Karpas-422 (cell line): ENCODE results near the gene TEDC1. TPM values are rescaled to one million over a fixed set of nuclear protein-coding genes. Genes with fewer than 3 reads are reported as not detected.

ENCODE experiments used
- DNase-seq: peaks from one replicate; pipeline ENCODE4 v3.0.0-alpha.2; 2015
- H2AFZ ChIP-seq: fragments of 200-600 bp; sonication (generic); 2 replicates; pipeline ENCODE4 v1.6.1; 2014; ENCODE audit warnings: antibody characterized with exemption, low read length, mixed read lengths
- H3K27ac ChIP-seq: fragments of 200-600 bp; sonication (generic); 2 replicates; pipeline ENCODE4 v1.5.1; 2014; ENCODE audit warnings: mild to moderate bottlenecking, low read length, moderate library complexity
- H3K27me3 ChIP-seq: fragments of 200-600 bp; sonication (generic); 2 replicates; pipeline ENCODE4 v1.6.1; 2014; ENCODE audit warnings: low read length, mixed read lengths
- H3K36me3 ChIP-seq: fragments of 200-600 bp; sonication (generic); 2 replicates; pipeline ENCODE4 v1.6.1; 2014; ENCODE audit warnings: low read length, mixed read lengths; ENCODE audit not compliant: insufficient read depth
- H3K4me1 ChIP-seq: fragments of 200-600 bp; sonication (generic); 2 replicates; pipeline ENCODE4 v1.6.1; 2014; ENCODE audit warnings: mild to moderate bottlenecking, low read length, mixed read lengths
- H3K4me2 ChIP-seq: fragments of 200-600 bp; sonication (generic); 2 replicates; pipeline ENCODE4 v1.6.1; 2014; ENCODE audit warnings: low read length, low read depth, mild to moderate bottlenecking; ENCODE audit not compliant: poor library complexity, severe bottlenecking
- H3K4me3 ChIP-seq: fragments of 200-600 bp; sonication (generic); 2 replicates; pipeline ENCODE4 v1.5.1; 2014; ENCODE audit warnings: mild to moderate bottlenecking, antibody characterized with exemption, low read length, mixed read lengths
- H3K79me2 ChIP-seq: fragments of 200-600 bp; sonication (generic); 2 replicates; pipeline ENCODE4 v1.6.1; 2014; ENCODE audit warnings: mild to moderate bottlenecking, low read length, mixed read lengths
- H3K9ac ChIP-seq: fragments of 200-600 bp; sonication (generic); 2 replicates; pipeline ENCODE4 v1.6.0; 2014; ENCODE audit warnings: low read length
- H3K9me2 ChIP-seq: fragments of 200-600 bp; sonication (generic), shearing (Covaris generic); replicated peaks from 2 replicates; pipeline ENCODE4 v1.6.0; 2014; ENCODE audit warnings: mild to moderate bottlenecking, low read length, moderate library complexity; ENCODE audit not compliant: insufficient read depth
- H3K9me3 ChIP-seq: fragments of 300-700, 200-600 bp; sonication (generic); 2 replicates; pipeline ENCODE4 v1.6.1; 2014; ENCODE audit warnings: low read length, mixed read lengths
- H4K20me1 ChIP-seq: fragments of 200-600 bp; sonication (generic); 2 replicates; pipeline ENCODE4 v1.6.1; 2014; ENCODE audit warnings: mild to moderate bottlenecking, antibody characterized with exemption, low read length, low read depth; ENCODE audit not compliant: insufficient read depth
- total RNA-seq: library from RNA; depleted of rRNA; stranded (reverse); fragments of >200 nt; shearing (Covaris generic); gene quantifications from 2 replicates; pipeline ENCODE4 v1.2.3, GENCODE V29; 2014; ENCODE audit warnings: low replicate concordance

Gene TEDC1
- total RNA-seq, 1 experiment from 2014 or later, result 9.8 TPM

- H3K79me2 ChIP-seq, result no peaks in the 10 kb centered on the region
- no peak overlapping the region for H3K4me3 ChIP-seq
- no peaks in the 10 kb centered on the region for H3K9me3 ChIP-seq
- no peaks in the 10 kb centered on the region for H3K27me3 ChIP-seq
- H2AFZ ChIP-seq, result no peak overlapping the region
- no peaks in the 10 kb centered on the region for H3K36me3 ChIP-seq
- peak; percentile 39 for DNase-seq
- no peak overlapping the region for H3K27ac ChIP-seq
- no peaks in the 10 kb centered on the region for H3K4me1 ChIP-seq
- no peaks in the 10 kb centered on the region for H3K9me2 ChIP-seq
- H3K4me2 ChIP-seq, result no peak overlapping the region
- peaks cover 5% of the 10 kb centered on the region; the same call in 1 of the 2 replicates for H4K20me1 ChIP-seq
- H3K9ac ChIP-seq, result no peak overlapping the region
Observed at GRCh38 chr14:105501504-105502291, 10.7 kb downstream of the TEDC1 start.

GRCh38 chr14:105502446-105503295 is 11.6 kb downstream of the TEDC1 start:
- H3K4me3 ChIP-seq, result no peak overlapping the region
- H3K27me3 ChIP-seq, result no peaks in the 10 kb centered on the region
- no peaks in the 10 kb centered on the region for H3K9me2 ChIP-seq
- no peak overlapping the region for H3K27ac ChIP-seq
- H3K4me1 ChIP-seq, result peaks cover 5% of the 10 kb centered on the region
- H3K9ac ChIP-seq, result no peak overlapping the region
- no peak for DNase-seq
- H2AFZ ChIP-seq, result no peak overlapping the region
- H3K79me2 ChIP-seq, result no peaks in the 10 kb centered on the region
- no peak overlapping the region for H3K4me2 ChIP-seq
- H4K20me1 ChIP-seq, result peaks cover 5% of the 10 kb centered on the region; the same call in 1 of the 2 replicates
- H3K36me3 ChIP-seq, result no peaks in the 10 kb centered on the region
- H3K9me3 ChIP-seq, result no peaks in the 10 kb centered on the region

- H3K79me2 ChIP-seq, result no peaks in the 10 kb centered on the region
- H3K27ac ChIP-seq, result no peak overlapping the region
- peaks cover 10% of the 10 kb centered on the region for H3K4me1 ChIP-seq
- no peaks in the 10 kb centered on the region for H3K36me3 ChIP-seq
- no peak overlapping the region for H2AFZ ChIP-seq
- H3K9me2 ChIP-seq, result no peaks in the 10 kb centered on the region
- no peaks in the 10 kb centered on the region for H3K9me3 ChIP-seq
- no peaks in the 10 kb centered on the region for H3K27me3 ChIP-seq
- no peak overlapping the region for H3K9ac ChIP-seq
- no peak for DNase-seq
- H3K4me2 ChIP-seq, result no peak overlapping the region
- peaks cover 5% of the 10 kb centered on the region; the same call in 1 of the 2 replicates for H4K20me1 ChIP-seq
- H3K4me3 ChIP-seq, result no peak overlapping the region
Observed at GRCh38 chr14:105503296-105503640, 12.2 kb downstream of the TEDC1 start.

- Histone ChIP-seq H3K9me2 (no peaks in the 10 kb centered on the region), H3K9me3 (no peaks in the 10 kb centered on the region), H2AFZ (no peak overlapping the region), H4K20me1 (peaks cover 5% of the 10 kb centered on the region; the same call in 1 of the 2 replicates), H3K27ac (no peak overlapping the region), H3K36me3 (no peaks in the 10 kb centered on the region), H3K4me1 (peaks cover 10% of the 10 kb centered on the region), H3K4me3 (no peak overlapping the region), H3K79me2 (no peaks in the 10 kb centered on the region), H3K27me3 (no peaks in the 10 kb centered on the region), H3K9ac (no peak overlapping the region), H3K4me2 (no peak overlapping the region)
- DNase-seq, result no peak
Observed at GRCh38 chr14:105503935-105504692, 13.1 kb downstream of the TEDC1 start.

GRCh38 chr14:105505101-105505500 is 14.1 kb downstream of the TEDC1 start:
- Histone ChIP-seq H3K9me2 (no peaks in the 10 kb centered on the region), H3K27ac (no peak overlapping the region), H3K79me2 (no peaks in the 10 kb centered on the region), H2AFZ (no peak overlapping the region), H3K27me3 (no peaks in the 10 kb centered on the region), H3K9ac (no peak overlapping the region), H3K36me3 (no peaks in the 10 kb centered on the region), H4K20me1 (peaks cover 5% of the 10 kb centered on the region; the same call in 1 of the 2 replicates), H3K4me2 (no peak overlapping the region), H3K4me3 (no peak overlapping the region), H3K4me1 (peaks cover 10% of the 10 kb centered on the region), H3K9me3 (no peaks in the 10 kb centered on the region)
- DNase-seq, result no peak

GRCh38 chr14:105507247-105507646 is 16.2 kb downstream of the TEDC1 start:
- DNase-seq, result no peak
- Histone ChIP-seq H3K9me2 (no peaks in the 10 kb centered on the region), H3K27me3 (no peaks in the 10 kb centered on the region), H3K4me3 (no peak overlapping the region), H3K4me1 (peaks cover 10% of the 10 kb centered on the region), H3K27ac (no peak overlapping the region), H3K9me3 (no peaks in the 10 kb centered on the region), H2AFZ (no peak overlapping the region), H3K9ac (no peak overlapping the region), H3K79me2 (no peaks in the 10 kb centered on the region), H3K4me2 (no peak overlapping the region), H3K36me3 (no peaks in the 10 kb centered on the region), H4K20me1 (no peaks in the 10 kb centered on the region)

- Histone ChIP-seq H3K9me3 (no peaks in the 10 kb centered on the region), H3K9me2 (no peaks in the 10 kb centered on the region), H3K79me2 (no peaks in the 10 kb centered on the region), H3K4me2 (no peak overlapping the region), H3K4me3 (no peak overlapping the region), H4K20me1 (no peaks in the 10 kb centered on the region), H3K4me1 (peaks cover 10% of the 10 kb centered on the region), H3K27me3 (no peaks in the 10 kb centered on the region), H2AFZ (no peak overlapping the region), H3K36me3 (no peaks in the 10 kb centered on the region), H3K27ac (no peak overlapping the region), H3K9ac (no peak overlapping the region)
- DNase-seq, result no peak
Observed at GRCh38 chr14:105508069-105508468, 17.0 kb downstream of the TEDC1 start.

GRCh38 chr14:105508601-105509000 is 17.6 kb downstream of the TEDC1 start:
- Histone ChIP-seq H3K79me2 (no peaks in the 10 kb centered on the region), H3K9me2 (no peaks in the 10 kb centered on the region), H2AFZ (no peak overlapping the region), H3K27ac (no peak overlapping the region), H3K4me1 (peaks cover 10% of the 10 kb centered on the region), H3K4me2 (no peak overlapping the region), H3K4me3 (no peak overlapping the region), H3K9ac (no peak overlapping the region), H4K20me1 (no peaks in the 10 kb centered on the region), H3K27me3 (no peaks in the 10 kb centered on the region), H3K36me3 (no peaks in the 10 kb centered on the region), H3K9me3 (no peaks in the 10 kb centered on the region)
- no peak for DNase-seq
